IPS-18a (cell line): ENCODE measurements around the gene PLPP2.

Source experiments
- H3K27ac ChIP-seq: one replicate; pipeline ENCODE4 v1.5.1; 2013; ENCODE audit warnings: low read length
- H3K27me3 ChIP-seq: one replicate; pipeline ENCODE4 v1.6.1; 2013; ENCODE audit warnings: mild to moderate bottlenecking, low read length; ENCODE audit not compliant: control insufficient read depth, insufficient read depth
- H3K36me3 ChIP-seq: one replicate; pipeline ENCODE4 v1.6.1; 2013; ENCODE audit warnings: low read depth, low read length; ENCODE audit not compliant: control insufficient read depth
- H3K4me1 ChIP-seq: one replicate; pipeline ENCODE4 v1.6.1; 2013; ENCODE audit warnings: low read depth, low read length; ENCODE audit not compliant: control insufficient read depth
- H3K4me3 ChIP-seq: one replicate; pipeline ENCODE4 v1.5.1; 2013; ENCODE audit warnings: low read length
- H3K9ac ChIP-seq: one replicate; pipeline ENCODE4 v1.6.1; 2013; ENCODE audit warnings: mild to moderate bottlenecking, low read length, moderate library complexity
- H3K9me3 ChIP-seq: one replicate; pipeline ENCODE4 v1.6.1; 2013; ENCODE audit warnings: low read depth, low read length; ENCODE audit not compliant: control insufficient read depth

Gene PLPP2

GRCh38 chr19:245457-245856 lies 45.7 kb downstream of the PLPP2 start:
- Histone ChIP-seq H3K9me3 (no peaks in the 10 kb centered on the region), H3K27me3 (no peaks in the 10 kb centered on the region), H3K4me3 (no peak overlapping the region), H3K27ac (no peak overlapping the region), H3K9ac (no peak overlapping the region), H3K36me3 (no peaks in the 10 kb centered on the region), H3K4me1 (no peaks in the 10 kb centered on the region)
